DMS153 treated with DMSO at 0.1 percent for 48 hours (cell line): ENCODE data around the gene PLXNA2.

Experiments
- DNase-seq: peaks from one replicate; lab custom pipeline; 2025; ENCODE audit not compliant: unreplicated experiment; lab: John Stamatoyannopoulos, UW

Gene PLXNA2

DNA sequence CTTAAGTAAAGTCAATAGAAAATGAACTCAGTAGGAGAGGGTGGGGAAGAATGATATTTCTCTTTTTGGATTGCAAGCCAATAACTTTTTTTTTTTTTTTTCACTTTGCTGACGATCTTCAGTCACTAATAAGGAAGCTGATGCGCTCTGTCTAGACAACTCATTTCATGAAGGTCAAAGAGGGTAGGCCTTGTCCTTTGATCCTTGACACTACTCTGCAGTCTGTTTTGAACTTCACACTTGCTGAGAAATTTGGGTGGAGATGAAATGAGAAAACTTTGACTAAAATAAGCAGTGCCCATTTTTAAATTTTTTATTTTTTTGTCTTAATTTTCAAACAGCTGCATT, 20.9 kb upstream of the PLXNA2 start:
- DNase-seq: no peak

- no peak for DNase-seq
These were observed 20.4 kb upstream of the PLXNA2 start for GRCh38 chr1:208264469-208265121.

DNA sequence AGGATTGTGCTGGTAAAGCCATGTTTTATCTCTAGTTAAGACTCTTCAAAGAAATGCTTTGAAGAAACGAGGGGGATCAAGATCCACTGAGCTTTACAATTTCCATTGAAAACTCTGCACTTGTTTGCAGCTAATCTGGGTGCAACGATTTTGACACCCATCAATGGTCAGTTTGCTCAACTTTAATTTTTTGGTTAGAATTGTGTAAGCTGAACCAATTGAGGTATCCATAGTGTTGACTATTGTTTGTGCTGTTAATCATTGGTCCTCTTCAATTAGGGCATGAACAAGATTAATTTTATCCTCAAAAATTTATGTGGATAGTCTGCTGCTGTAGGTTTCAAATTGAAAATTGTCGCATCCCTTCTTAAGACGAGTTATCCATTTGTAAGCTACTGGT, 17.7 kb upstream of the PLXNA2 start:
- no peak for DNase-seq

- no peak for DNase-seq
These were observed 14.1 kb upstream of the PLXNA2 start for GRCh38 chr1:208258277-208258676.

DNA sequence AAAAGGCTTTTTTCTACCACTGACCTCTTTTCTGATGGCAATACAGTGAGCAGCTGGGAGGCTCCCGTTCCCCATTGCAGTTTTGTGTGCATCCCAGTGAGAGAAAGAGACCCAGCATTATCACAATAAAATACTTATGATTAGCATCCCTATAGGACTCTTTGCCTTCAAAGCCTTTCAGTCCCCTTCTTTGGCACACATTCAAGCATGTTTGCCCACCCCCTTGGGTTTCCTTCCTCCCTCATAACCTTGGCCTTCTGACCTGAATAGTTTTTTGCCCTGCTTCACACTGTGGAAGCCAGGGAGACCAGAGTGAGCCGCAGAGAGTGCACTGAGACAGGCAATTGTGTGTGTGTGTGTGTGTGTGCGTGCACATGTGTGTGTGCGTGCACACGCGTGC, 13.2 kb upstream of the PLXNA2 start:
- DNase-seq: no peak

DNA sequence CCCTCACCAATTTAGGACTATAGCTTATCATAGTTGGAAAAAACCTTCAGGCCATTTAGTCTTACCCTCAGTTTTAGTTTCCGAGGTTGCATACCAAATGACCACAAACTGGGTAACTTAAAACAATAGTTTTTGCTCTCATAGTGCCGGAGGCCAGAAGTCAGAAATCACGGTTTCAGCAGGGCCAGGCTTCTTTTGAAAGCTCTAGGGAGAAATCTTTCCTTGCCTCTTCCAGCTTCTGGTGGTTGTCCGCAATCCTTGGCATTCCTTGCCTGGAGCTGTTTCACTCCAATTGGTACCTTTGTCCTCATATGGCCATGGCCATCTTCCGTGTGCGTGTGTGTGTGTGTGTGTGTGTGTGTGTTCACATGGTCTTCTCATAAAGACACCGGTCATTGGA, 12.4 kb upstream of the PLXNA2 start:
- DNase-seq: no peak

DNA sequence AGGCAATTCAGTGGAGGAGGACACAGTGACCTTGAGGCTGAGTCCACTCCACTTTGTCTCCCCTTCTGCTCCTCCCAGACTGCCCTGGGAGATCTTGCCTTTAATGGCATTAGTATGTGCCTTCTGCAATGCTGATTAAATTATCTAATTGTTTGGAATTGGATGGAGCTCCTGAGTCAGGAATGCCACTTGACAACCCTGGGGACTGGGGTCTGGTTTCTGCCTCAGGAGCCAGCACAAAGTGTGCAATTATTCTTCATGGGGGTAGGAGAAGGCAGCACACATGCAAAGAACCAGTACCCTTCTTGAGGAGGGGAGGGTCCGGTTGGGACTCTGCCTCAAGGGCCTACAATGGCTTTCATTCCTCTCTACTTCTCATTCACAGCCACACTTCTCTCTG, 11.9 kb upstream of the PLXNA2 start:
- DNase-seq: no peak

DNA sequence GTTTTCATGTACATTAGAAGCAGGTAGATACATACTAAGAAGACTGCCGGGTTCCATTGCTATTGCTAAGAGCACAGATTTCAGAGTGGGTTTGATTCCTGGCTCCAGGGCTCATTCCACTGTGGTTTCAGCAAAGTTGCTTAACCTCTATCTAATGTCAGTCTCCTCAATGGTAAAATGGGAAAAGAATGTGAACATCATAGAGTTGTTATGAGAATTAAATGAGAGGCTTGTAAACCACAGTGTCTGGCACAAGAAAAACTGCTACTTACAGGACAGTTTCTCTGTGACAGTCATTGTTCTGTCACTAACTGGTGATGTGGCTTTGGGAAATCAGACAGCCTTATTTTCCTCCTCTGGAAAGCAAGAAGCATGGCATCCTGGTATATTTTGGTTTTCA, 10.7 kb upstream of the PLXNA2 start:
- DNase-seq: no peak

- DNase-seq: no peak
These were observed 10.2 kb upstream of the PLXNA2 start for GRCh38 chr1:208254376-208254775.

- no peak for DNase-seq
These were observed 8.8 kb upstream of the PLXNA2 start for GRCh38 chr1:208252836-208253576.

- peak; percentile 54 for DNase-seq
These were observed 8.0 kb upstream of the PLXNA2 start for GRCh38 chr1:208251911-208252835.

GRCh38 chr1:208251015-208251414, 6.8 kb upstream of the PLXNA2 start:
- no peak for DNase-seq

DNA sequence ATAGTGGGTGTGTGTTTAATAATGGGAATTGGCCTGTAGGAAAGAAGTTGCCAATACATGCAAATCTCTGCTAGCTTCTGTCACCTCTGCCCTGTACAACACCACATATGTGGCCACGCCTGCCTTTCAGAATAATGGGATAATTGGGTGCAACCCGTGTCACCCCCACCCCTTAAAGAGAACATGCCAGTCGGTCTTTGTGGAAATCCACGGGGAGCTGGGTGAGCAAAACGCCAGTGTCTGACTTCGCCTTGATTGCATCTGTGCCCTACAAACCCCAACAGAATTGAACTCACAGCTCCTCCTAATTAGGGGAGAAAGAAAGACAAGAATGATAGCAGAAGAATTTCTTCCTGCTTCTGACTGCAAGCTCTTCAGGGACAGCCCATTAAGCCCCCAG, 6.4 kb upstream of the PLXNA2 start:
- DNase-seq: no peak

DNA sequence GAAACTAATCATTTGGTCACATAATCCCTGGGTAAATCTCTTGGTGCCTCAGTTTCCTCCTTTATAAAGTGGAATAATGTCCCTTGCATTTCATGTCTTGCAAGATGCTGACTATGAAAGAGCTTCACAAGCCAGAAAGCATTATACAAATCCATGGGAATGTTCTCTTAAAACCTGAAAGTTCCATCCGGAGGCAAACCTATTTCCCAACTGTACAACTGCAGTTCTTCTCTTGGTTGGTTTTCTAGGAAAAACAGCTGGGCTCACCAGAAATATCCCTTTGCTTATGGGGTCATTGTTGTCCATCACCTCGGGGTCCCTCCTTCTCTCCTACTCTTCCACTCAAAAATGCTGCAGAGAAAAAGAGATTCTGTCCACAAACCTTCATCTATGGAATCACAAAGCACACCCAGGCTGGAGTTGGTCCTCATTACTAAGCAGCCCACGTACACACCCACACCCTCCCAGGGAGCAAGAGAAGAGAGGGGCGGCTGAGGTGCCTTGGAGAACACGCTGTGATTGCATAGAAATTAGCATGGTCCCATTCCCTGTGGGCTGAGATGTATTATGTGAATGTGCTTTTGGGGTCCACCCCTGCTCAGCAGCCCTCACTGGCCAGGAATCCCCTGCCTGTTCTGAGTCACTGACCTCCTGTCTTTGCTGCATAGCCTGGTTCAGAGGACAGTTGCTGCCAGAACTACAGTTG, 5.0 kb upstream of the PLXNA2 start:
- DNase-seq: no peak

- DNase-seq: no peak
These were observed 4.2 kb upstream of the PLXNA2 start for GRCh38 chr1:208248307-208248801.

GRCh38 chr1:208247696-208248095, 3.5 kb upstream of the PLXNA2 start:
- DNase-seq: no peak

- peak; percentile 96 for DNase-seq
These were observed 1.1 kb upstream of the PLXNA2 start for GRCh38 chr1:208245185-208245705.

DNA sequence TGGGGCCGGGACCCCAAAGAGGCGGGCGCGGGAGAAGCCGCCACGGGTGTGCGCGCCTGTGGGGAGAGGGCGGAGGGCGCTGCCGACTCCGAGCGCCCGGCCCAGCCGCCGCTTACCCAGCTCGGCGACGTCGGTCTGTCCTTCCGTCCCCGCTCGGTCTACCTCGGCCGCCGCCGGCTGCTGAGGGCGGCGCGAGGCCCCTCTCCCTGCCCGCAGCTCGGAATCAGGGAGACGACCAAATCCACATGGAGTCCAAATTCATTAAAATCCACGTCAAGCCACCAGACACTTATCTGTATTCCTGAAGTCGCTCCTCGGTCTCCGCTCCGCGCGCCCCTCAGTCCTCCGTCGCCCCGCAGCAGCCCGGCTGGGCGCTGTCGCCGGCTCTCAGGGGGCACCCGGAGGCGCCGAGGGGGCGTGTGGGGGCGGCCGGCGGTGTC, 637 bp downstream of the PLXNA2 start:
- DNase-seq: no peak

DNA sequence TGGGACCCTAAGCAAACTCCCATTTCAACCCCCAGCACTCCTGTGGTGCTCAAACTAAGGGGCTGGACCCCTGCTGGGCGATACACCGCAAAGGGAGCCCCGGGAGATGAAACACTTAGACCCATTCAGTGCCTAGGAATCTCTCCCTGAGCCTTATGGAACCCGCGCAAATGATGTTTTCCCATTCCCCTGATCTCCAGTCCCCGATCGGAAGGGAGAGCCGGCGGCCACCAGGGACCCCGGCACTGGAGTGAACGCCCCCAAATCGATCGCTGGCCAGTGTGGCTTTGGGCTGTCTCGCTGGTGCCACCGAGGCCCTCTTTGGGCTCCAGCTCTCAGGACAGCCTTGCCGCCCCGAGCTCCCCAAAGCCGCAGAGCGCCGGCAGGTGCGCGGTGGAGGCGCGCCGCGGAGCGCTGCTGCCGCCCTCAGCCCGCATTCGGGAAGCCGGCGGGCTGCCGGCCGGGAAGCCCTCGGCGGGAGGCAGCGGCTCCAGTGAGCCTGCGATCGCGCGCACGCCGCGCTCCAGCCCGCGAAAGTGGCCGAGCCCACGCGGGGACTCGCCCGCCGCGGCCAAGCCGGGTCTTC, 1.1 kb downstream of the PLXNA2 start:
- no peak for DNase-seq

DNA sequence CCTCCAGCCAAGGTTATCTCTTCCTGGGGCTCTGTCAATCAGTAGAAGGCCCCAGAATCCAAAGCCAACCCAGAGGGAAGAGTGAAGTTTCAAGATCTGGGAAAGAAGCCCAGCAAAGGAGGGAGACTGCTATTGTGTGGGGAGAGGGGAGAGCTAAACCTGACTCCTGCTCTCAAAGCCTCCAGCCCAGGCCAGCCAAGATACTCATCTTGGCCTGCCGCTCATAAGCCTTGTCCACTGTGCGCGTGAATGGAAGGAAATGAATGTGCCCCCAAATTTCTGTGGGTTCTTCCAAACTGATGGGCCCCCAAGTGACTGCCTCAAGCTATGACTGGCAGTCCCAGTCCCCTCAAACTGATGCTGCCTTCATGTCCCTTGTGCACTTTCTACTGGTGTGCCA, 2.0 kb downstream of the PLXNA2 start:
- no peak for DNase-seq
